ENCODE data around the gene SH3GL2.

Gene SH3GL2

DNA sequence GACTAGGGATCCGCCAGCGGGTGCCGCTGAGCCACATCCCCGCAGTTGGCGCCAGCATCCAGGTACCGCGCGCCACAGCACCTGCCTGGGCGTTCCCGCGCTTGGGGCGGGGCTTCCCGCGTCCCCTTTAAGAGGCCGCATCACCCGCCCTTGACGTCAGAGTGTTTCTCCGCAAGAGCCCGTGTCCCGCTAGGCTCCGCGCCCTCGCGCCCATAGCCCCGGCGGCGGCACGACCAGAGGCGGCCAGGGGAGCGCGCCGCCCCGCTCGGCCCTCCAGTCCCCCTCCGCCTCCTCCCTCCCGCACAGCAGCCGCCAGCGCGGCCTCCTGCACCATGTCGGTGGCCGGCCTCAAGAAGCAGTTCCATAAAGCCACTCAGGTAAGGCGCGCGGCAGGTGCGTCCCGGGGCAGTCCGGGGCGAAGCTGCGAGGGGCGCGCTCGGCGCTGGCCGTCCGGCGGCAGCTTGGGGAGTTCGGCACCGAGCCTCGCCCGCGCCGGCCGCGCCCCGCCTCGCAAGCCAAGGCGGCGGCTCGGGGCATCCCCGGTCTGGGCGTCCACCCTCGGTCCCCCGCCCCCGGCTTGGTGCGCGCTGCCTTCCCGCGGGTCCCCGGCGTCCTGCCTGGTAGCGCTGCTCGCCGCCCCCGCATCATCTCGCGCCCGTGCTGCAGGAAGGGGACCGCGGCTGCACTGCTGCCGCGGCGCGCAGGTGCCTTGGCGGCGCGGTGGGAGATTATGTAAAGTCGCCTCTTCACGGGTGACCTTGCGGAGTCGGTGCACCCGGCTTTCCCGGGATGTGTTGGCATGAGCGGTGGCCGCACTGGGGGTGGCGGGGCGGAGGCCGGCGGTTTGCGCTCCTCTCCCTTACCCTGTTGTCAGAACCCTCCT is at the start of gene SH3GL2:
SH3GL2 (plus strand) TSS at position 156 of the 883 bp plus-strand sequence.
- DNase-seq (ENCODE audit: low read depth in 3 of 3): no peak

DNA sequence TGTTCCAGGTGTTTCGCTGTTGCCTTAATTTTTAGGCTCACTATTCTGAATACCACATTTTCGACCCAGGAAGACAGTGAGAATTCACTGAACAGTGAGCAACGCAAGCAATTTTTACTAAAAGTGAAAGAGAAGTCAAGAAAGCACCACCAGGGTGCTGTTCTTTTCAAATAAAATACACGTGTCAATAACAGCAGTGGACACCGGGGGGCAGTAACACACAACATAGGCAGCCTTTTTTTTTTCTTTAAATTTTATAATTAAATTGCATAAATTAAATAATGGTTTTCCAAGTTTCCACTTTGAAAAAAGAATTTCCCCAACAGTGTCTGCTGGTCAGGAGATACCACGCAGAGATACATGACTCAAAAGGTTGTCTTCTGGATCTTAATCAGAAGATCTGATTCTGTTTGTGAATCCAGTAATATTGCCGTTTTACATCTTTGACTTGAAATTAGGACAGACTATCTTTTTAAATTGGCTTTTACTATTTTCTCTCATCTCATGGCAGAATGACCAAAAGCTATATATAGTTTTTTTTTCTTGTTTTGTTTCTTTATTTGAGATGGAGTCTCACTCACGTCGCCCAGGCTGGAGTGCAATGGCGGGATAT is 47.1 kb upstream of the SH3GL2 start:
- DNase-seq (ENCODE audit: low read depth in 3 of 3): no peak

DNA sequence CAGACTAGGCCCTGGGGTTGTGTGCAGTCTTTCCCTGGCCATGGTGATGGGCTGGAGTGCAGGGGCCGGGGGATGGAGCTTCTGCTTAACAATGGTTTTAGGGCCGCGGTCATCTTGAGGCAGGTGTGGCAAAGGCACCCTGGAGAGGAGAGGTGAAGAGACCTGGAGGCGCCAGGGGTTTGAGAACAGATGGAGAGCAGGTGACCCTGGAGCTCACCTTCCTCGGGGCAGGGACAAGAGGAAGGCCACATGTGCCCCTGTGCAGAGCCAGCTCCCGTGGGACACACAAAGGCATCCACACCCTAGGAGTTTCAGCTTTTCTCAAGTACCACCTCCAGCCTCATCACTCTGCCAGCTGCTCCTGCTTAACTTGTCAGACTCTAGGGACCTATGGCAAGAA is 46.4 kb upstream of the SH3GL2 start:
- no peak for DNase-seq (ENCODE audit: low read depth in 3 of 3)

DNA sequence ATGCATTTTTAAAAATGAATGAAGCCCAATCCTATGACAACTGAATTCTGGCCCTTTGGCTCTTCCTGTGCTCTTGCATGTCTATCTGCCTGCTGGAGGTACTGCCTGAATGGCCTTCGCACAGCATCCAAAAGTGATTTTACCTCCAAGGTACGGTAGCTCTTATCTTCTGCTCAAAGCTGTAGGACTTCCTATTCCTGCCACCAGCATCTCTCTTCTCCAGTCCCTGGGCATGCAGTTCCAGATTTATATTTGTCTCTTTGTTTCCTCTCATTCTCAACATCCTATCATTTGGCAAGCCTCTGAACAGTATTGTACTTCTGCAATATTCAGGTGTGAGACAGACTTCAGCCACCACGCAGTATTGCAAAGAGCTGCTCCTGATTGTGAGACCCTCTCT is 43.7 kb upstream of the SH3GL2 start:
- DNase-seq (ENCODE audit: low read depth in 3 of 3): no peak

DNA sequence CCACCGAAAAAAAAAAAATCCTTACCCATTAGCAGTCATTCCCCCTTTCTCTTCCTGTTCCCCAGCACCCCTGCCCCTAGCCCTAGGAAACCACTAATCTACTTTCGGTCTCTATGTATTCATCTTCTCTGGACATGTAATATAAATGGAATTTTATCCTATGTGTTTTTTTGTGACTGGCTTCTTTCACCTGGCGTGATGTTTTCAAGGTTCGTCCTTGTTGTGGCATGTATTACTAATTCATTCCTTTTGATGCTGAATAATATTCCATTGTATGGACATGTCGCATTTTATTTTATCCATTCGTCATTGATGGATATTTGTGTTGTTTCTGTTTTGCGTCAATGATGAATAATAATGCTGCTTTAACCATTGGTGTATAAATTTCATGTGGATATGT is 42.8 kb upstream of the SH3GL2 start:
- no peak for DNase-seq (ENCODE audit: low read depth in 3 of 3)

- DNase-seq (ENCODE audit: low read depth in 3 of 3): no peak
Measured at GRCh38 chr9:17551023-17551422, 27.8 kb upstream of the SH3GL2 start.

DNA sequence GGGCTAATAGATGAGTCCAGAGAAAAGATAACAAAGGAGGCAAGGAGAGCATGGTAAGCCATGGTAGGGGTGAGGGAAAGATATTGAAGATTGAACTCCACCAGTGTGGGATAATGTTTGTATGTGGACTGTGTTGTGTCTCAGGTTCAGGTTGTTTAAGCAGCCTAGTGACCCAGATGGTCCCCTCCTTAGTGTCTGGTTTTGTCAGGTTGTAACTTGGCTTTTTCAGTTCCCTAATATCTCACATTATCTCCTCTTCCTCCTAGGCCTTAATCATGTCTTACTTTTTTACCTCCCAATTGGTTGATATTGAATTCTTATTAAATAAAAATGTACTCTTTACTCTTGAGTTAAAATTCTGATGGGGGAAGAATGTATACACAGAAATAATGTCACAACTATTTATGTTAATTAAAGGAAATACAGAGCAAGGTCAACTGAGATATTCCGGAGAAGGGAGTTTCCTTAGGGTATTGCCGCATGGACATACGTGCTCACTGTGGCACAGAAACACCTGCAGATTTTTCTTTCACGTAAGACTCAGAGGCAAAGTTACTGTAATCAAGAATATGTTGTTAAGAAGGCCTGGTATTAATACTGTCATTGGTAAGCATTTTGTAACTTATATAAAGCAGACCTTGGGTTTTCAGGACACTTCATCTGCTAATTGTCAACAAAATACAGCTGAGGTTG is 23.4 kb upstream of the SH3GL2 start:
- DNase-seq (ENCODE audit: low read depth in 3 of 3): no peak

DNA sequence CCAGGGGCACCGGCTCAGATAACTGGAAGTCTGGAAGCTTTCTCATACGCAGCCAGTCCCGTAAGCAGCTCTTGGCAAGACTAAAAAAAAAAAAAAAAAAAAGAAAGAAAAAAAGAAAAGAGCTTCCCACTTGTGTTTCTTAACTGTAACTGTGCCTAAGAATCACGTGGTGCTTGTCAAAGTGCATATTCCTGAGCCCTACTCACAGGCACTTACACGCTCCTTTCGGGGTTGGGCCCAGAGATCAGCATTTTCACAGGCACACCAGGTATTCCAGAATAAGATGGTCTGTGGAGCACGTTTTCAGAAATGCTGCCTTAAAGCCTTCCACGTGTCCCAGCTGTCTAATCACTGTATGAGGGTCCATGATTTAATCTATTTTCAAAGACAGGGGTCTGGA is 22.6 kb upstream of the SH3GL2 start:
- DNase-seq (ENCODE audit: low read depth in 3 of 3): no peak

- DNase-seq (ENCODE audit: low read depth in 3 of 3): no peak
Measured at GRCh38 chr9:17556935-17557334, 21.9 kb upstream of the SH3GL2 start.

DNA sequence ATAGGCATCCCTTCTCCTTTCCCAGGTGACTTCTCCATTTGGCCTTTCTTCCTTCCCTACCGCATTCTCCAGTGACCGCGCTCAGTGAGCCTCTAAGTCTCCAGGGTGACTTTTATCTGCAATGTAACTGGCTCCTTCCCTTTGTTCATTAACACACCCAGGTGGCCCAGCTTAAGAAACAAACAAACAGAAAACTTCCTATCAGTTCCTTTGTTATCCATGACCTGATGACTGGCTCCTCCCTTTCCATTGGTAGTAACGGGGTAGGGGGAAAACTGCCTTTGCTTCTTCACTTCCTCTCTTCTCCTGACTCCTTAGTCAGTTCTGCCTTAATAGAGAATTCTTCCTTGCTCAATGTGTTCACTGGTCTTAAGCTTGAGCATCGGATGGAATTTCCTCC is 7.0 kb upstream of the SH3GL2 start:
- DNase-seq (ENCODE audit: low read depth in 3 of 3): no peak

- DNase-seq (ENCODE audit: low read depth in 3 of 3): no peak
Measured at GRCh38 chr9:17574342-17574741, 4.5 kb upstream of the SH3GL2 start.

GRCh38 chr9:17578577-17578910 is 322 bp upstream of the SH3GL2 start:
- no peak for DNase-seq (ENCODE audit: low read depth in 3 of 3)

- DNase-seq (ENCODE audit: low read depth in 3 of 3): no peak
Measured at GRCh38 chr9:17580119-17580518, 1.3 kb downstream of the SH3GL2 start.

DNA sequence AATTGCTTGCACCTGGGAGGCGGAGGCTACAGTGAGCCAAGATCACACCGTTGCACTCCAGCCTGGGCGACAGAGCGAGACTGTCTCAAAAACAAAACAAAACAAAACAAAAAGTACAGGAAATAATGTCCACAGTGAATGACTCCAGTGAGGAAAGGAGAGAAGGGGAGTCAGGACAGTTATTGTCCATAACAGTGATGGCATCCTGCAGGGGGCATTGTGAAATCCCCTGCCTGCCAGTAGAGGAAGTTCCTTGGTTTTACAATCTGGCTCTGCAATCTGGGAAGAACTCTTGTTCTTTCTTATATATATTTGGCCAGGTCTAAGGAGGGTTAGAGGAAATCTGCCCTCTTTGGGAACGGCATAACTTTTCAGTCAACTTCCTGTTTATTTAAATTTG is 8.2 kb downstream of the SH3GL2 start:
- DNase-seq (ENCODE audit: low read depth in 3 of 3): no peak

DNA sequence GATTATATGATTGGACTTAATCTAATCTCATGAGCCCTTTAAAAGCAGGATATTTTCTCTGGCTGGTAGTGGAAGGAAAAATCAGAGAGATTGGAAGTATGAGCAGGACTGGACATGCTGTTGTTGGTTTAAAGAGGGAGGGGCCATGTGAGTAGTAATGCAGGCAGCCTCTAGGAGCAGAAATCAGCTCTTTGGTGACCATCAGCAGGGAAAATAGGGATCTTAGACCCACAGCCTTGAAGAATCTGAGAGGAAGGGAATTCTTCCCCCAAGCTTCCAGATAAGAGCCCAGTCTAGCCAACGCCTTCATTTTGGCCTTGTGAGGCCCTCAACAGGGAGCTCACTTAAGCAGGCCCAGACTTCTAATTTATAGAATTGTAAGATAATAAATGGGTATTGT is 9.5 kb downstream of the SH3GL2 start:
- DNase-seq (ENCODE audit: low read depth in 3 of 3): no peak

DNA sequence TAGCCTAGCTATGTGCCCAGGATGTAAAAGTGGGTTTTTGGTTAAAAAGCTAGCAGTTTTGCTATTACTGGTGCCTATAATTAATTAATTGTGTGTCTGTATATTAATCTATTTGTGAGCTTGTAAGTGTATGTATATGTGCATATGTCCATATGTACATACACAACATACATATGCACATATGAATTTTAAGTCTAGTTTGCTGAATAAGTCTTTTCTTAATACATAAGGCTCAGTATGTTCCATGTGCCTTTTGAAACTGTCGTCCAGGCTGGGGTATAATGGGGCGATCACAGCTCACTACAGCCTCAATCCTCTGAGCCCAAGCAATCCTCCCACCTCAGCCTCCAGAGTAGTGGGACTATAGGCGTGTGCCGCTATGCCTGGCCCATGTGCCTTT is 10.1 kb downstream of the SH3GL2 start:
- no peak for DNase-seq (ENCODE audit: low read depth in 3 of 3)

DNA sequence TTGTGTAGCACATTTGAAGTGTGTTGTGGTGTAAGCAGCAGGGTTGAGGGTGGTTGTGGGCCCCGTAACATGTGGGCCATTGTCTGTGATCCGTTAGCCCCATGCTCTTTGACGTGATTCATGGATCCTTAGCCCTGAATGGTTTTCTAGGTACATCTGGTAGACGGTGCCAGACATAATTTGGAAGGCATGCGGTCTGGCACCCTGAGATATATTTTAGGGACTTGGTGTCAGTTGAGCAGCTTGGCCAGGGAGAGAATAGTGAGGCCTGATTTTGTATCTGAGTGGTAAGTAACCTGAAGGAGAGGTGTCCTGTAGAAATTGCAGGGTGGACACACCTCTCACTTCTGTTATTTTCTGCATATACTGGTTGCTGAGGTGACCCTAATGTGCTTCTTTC is 10.9 kb downstream of the SH3GL2 start:
- no peak for DNase-seq (ENCODE audit: low read depth in 3 of 3)

DNA sequence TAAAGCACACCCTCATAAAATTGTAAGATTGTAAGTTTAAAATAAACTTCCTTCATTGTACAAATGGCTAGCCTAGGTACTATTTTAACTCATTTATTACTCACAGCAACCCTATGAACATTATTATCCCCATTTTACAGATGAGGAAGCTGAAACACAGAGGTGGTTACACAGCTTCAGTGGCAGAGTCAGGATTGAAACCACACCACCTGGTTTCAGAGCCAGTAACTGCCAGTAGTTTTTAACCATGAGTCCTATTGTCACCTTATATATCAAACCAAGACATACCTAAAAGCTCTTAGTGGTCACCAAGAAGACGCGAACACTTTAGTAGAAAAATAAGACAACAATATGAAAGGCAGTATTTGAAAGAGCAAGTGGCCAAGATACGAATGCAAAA is 16.1 kb downstream of the SH3GL2 start:
- DNase-seq (ENCODE audit: low read depth in 3 of 3): no peak

GRCh38 chr9:17597977-17598376 is 19.1 kb downstream of the SH3GL2 start:
- no peak for DNase-seq (ENCODE audit: low read depth in 3 of 3)

DNA sequence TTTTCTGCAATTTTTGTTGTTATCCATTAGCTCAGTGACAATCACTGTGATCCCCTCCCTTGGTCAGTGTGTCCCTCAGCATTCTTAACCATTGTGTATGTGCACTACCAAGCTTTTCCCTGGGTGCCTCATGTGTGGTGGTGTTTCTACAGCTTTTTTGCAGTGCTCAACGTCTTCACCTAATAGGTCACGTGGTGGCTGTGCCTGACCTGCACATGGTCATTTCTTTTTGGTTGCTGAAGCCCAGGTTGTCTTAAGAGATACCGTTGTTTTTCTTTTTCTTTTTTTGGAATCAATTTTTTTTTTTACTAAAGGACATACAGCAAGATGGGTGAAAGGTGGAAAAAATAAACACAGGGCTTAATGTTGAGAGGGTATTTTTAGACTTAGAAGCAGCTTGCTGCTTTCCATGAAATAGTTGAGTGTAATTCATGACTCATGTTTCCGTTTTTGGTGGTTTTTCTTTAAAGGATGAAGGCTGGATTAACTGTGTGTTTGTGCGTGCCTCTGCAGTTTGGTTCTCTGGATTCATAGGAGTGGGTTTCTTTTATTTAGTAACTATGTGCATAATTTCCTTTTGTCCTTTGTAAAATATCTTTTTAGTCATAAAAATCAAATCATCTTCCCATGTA is 22.2 kb downstream of the SH3GL2 start:
- DNase-seq (ENCODE audit: low read depth in 3 of 3): no peak

DNA sequence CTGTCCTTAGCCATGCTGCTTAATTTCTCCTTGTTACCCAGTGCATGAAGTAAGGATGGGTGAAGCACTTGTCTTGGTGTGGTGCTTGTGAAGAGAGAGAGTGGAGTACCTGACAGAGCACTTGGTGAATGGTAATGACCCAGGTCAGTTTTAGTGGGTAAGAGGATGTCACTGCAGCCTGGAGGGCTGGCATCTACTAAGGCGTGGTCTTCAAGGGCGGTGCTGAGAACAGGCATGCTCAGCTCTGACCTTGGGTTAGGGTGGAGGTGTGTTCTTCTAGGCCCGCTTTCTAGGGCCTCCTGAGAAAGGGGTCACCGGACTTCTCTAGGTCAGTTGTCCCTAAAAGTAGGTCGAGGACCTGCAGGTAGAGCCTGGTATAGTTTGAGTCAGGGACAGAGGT is 25.7 kb downstream of the SH3GL2 start:
- no peak for DNase-seq (ENCODE audit: low read depth in 3 of 3)

GRCh38 chr9:17609312-17610005 is 30.6 kb downstream of the SH3GL2 start:
- DNase-seq (ENCODE audit: low read depth in 3 of 3): no peak

Data from stimulated activated CD4-positive, alpha-beta T cell treated with anti-CD3 and anti-CD28 coated beads, TNF-alpha, amount 100 ng/mL, for 48 hours (primary cell).